HCT116 (cell line): ENCODE data around the gene DAPK1. TPM values are rescaled to one million over a fixed set of nuclear protein-coding genes. Genes with fewer than 3 reads are reported as not detected.

Source experiments
- ATAC-seq: fragments of 200-7000 bp; cut with Tn5 transposase; 2 replicates; pipeline ENCODE4 v1.9.1; 2020; ENCODE audit warnings: mild to moderate bottlenecking, moderate library complexity
- BruUV-seq: library from RNA; stranded (reverse); fragments of 400-500 nt; replicated peaks from 2 replicates; lab custom pipeline; 2021; lab: Mats Ljungman, UMichigan
- CTCF ChIA-PET: fragments of 300-600 bp; sonication (Branson Sonifier 250); formaldehyde crosslinking; loops from one replicate; lab custom pipeline; 2021; ENCODE audit warnings: antibody characterized with exemption; lab: Charles Lee
- POLR2A ChIA-PET: fragments of 300-600, 350-600 bp; sonication (Branson Sonifier 250); formaldehyde crosslinking; loops from one replicate; lab custom pipeline; 2021; ENCODE audit warnings: antibody characterized with exemption; lab: Charles Lee
- RAD21 ChIA-PET, 2 experiments: fragments of 300-600 bp; sonication (Branson Sonifier 250); formaldehyde crosslinking; loops; one replicate each; lab custom pipeline; 2023; ENCODE audit warnings: low total read pairs in 2 of 2; ENCODE audit not compliant: uncharacterized antibody in 2 of 2, unreplicated experiment in 2 of 2, low non-redundant PET in 1 of 2; lab: Charles Lee
- DNase-seq: peaks from one replicate; pipeline ENCODE4 v3.0.0-alpha.2; 2010; ENCODE audit warnings: low read depth, low spot score
- H2AFZ ChIP-seq: fragments of 200-600 bp; shearing (Covaris generic), sonication (generic); 2 replicates; pipeline ENCODE4 v1.6.1; 2017; ENCODE audit warnings: low read depth, mixed run types, mixed read lengths, antibody characterized with exemption, low read length; ENCODE audit not compliant: poor library complexity, severe bottlenecking
- H3K27ac ChIP-seq: 2 replicates; pipeline ENCODE4 v1.5.1; 2012; ENCODE audit warnings: low read depth, low read length
- H3K27me3 ChIP-seq: fragments of 200-600 bp; sonication (generic); 2 replicates; pipeline ENCODE4 v1.6.1; 2016; ENCODE audit warnings: mixed run types, low read length, mixed read lengths; ENCODE audit not compliant: insufficient read depth
- H3K36me3 ChIP-seq, 2 experiments: fragments of 200-500 bp in 1 of 2; fragments of 200-600 bp in 1 of 2; sonication (Bioruptor generic) in 1 of 2; sonication (generic) in 1 of 2; 2 replicates each; pipeline versions ENCODE4 v1.5.1 to v1.6.1; 2014 to 2016; ENCODE audit warnings: low read length in 2 of 2, inconsistent platforms in 1 of 2, mixed read lengths in 1 of 2, mixed run types in 1 of 2; ENCODE audit not compliant: insufficient read depth in 2 of 2, control insufficient read depth in 1 of 2
- H3K4me1 ChIP-seq, 2 experiments: fragments of 200-600 bp in 1 of 2; sonication (generic) in 1 of 2; 2 replicates each; pipeline versions ENCODE4 v1.5.1 to v1.6.1; 2012 to 2017; ENCODE audit warnings: low read length in 2 of 2, inconsistent platforms in 1 of 2, mild to moderate bottlenecking in 1 of 2, mixed read lengths in 1 of 2, mixed run types in 1 of 2, moderate library complexity in 1 of 2; ENCODE audit not compliant: insufficient read depth in 2 of 2, control insufficient read depth in 1 of 2
- H3K4me2 ChIP-seq: fragments of 200-600 bp; sonication (generic); 2 replicates; pipeline ENCODE4 v1.6.1; 2017; ENCODE audit warnings: mixed run types, low read length, mixed read lengths
- H3K4me3 ChIP-seq, 2 experiments: fragments of 200-600 bp in 1 of 2; sonication (generic) in 1 of 2; replicated peaks in 1 of 2; 2 replicates each; pipeline ENCODE4 v1.5.1; 2011 to 2016; ENCODE audit warnings: low read length in 2 of 2, control low read depth in 1 of 2, low read depth in 1 of 2, mild to moderate bottlenecking in 1 of 2, mixed read lengths in 1 of 2, mixed run types in 1 of 2
- H3K79me2 ChIP-seq: fragments of 200-600 bp; sonication (generic); 2 replicates; pipeline ENCODE4 v1.6.1; 2017; ENCODE audit warnings: mild to moderate bottlenecking, mixed run types, low read length, moderate library complexity, mixed read lengths; ENCODE audit not compliant: insufficient read depth
- H3K9ac ChIP-seq: fragments of 200-600 bp; sonication (generic); 2 replicates; pipeline ENCODE4 v1.6.1; 2016; ENCODE audit warnings: low read length, mixed read lengths
- H3K9me2 ChIP-seq: fragments of 200-600 bp; sonication (generic), shearing (Covaris generic); 2 replicates; pipeline ENCODE4 v1.6.1; 2017; ENCODE audit warnings: mixed run types, mild to moderate bottlenecking, moderate library complexity; ENCODE audit not compliant: insufficient read depth
- H3K9me3 ChIP-seq, 2 experiments: fragments of 200-500 bp in 1 of 2; fragments of 200-600 bp in 1 of 2; sonication (Bioruptor generic) in 1 of 2; sonication (generic) in 1 of 2; 2 replicates each; pipeline ENCODE4 v1.6.1; 2014 to 2017; ENCODE audit warnings: low read length in 2 of 2, mixed read lengths in 2 of 2, inconsistent platforms in 1 of 2, low read depth in 1 of 2, mild to moderate bottlenecking in 1 of 2, mixed run types in 1 of 2, moderate library complexity in 1 of 2; ENCODE audit not compliant: control insufficient read depth in 1 of 2, insufficient read depth in 1 of 2
- H4K20me1 ChIP-seq: fragments of 200-600 bp; sonication (generic), shearing (Covaris generic); 2 replicates; pipeline ENCODE4 v1.6.1; 2017; ENCODE audit warnings: mixed run types, mild to moderate bottlenecking, moderate library complexity; ENCODE audit not compliant: insufficient read depth
- ATF3 ChIP-seq: IDR thresholded peaks from 2 replicates; pipeline ENCODE4 v1.6.1; 2012
- CBX3 ChIP-seq: IDR thresholded peaks from 2 replicates; pipeline ENCODE4 v1.6.1; 2012; ENCODE audit warnings: low read depth
- CEBPB ChIP-seq: IDR thresholded peaks from 2 replicates; pipeline ENCODE4 v1.6.1; 2012; ENCODE audit warnings: low read depth
- CTCF ChIP-seq, 3 experiments: fragments of 200-600 bp in 1 of 3; sonication (generic) in 1 of 3; IDR thresholded peaks in 2 of 3; conservative IDR thresholded peaks in 1 of 3; 2 replicates each; pipeline ENCODE4 v1.5.1; 2012 to 2017; ENCODE audit warnings: low read depth in 2 of 3, low read length in 2 of 3, antibody characterized with exemption in 1 of 3, borderline replicate concordance in 1 of 3, control low read depth in 1 of 3, mild to moderate bottlenecking in 1 of 3, mixed read lengths in 1 of 3, mixed run types in 1 of 3, moderate library complexity in 1 of 3; ENCODE audit not compliant: insufficient read depth in 1 of 3
- EGR1 ChIP-seq: IDR thresholded peaks from 2 replicates; pipeline ENCODE4 v1.6.1; 2012; ENCODE audit warnings: low read depth
- ELF1 ChIP-seq: IDR thresholded peaks from 2 replicates; pipeline ENCODE4 v1.6.1; 2012; ENCODE audit warnings: low read depth, borderline replicate concordance
- EZH2phosphoT487 ChIP-seq: fragments of 200-600 bp; IDR thresholded peaks from 2 replicates; pipeline ENCODE4 v1.6.1; 2018; ENCODE audit warnings: antibody characterized with exemption, borderline replicate concordance
- FOSL1 ChIP-seq: IDR thresholded peaks from 2 replicates; pipeline ENCODE4 v1.6.1; 2012; ENCODE audit warnings: low read depth
- JUND ChIP-seq: IDR thresholded peaks from 2 replicates; pipeline ENCODE4 v1.6.1; 2012
- POLR2A ChIP-seq: IDR thresholded peaks from 2 replicates; pipeline ENCODE4 v1.7.0; 2011; ENCODE audit warnings: borderline replicate concordance; ENCODE audit not compliant: insufficient read depth, insufficient read length; ENCODE audit errors: extremely low read depth
- POLR2AphosphoS5 ChIP-seq: IDR thresholded peaks from 2 replicates; pipeline ENCODE4 v1.6.1; 2011; ENCODE audit warnings: mild to moderate bottlenecking, low read depth, low read length, moderate library complexity
- RAD21 ChIP-seq: IDR thresholded peaks from 2 replicates; pipeline ENCODE4 v1.6.1; 2012; ENCODE audit warnings: low read depth, mild to moderate bottlenecking
- SIN3A ChIP-seq: IDR thresholded peaks from 2 replicates; pipeline ENCODE4 v1.6.1; 2012; ENCODE audit warnings: low read depth
- TCF7L2 ChIP-seq: IDR thresholded peaks from 2 replicates; pipeline ENCODE4 v1.7.0; 2011; ENCODE audit warnings: borderline replicate concordance, inconsistent platforms; ENCODE audit not compliant: insufficient read depth, insufficient read length; ENCODE audit errors: extremely low read depth
- YY1 ChIP-seq: IDR thresholded peaks from 2 replicates; pipeline ENCODE4 v1.6.1; 2011; ENCODE audit warnings: low read length, low read depth, moderate library complexity, mild to moderate bottlenecking; ENCODE audit not compliant: insufficient replicate concordance; ENCODE audit errors: extremely low read depth
- ZFX ChIP-seq: fragments of 450-650 bp; IDR thresholded peaks from 2 replicates; pipeline ENCODE4 v1.6.1; 2017
- intact Hi-C: fragments of 100-400 bp; cut with micrococcal nuclease; formaldehyde crosslinking; loops from 2 replicates; pipeline ENCODE4 v1.10.0; 2022
- total RNA-seq: library from RNA; stranded (reverse); gene quantifications from one replicate; pipeline ENCODE4 v1.2.1, GENCODE V29; 2021; ENCODE audit not compliant: unreplicated experiment

Gene DAPK1
- total RNA-seq, 1 experiment from 2014 or later: 5.6 TPM

GRCh38 chr9:87641067-87641466 is 143.4 kb downstream of the DAPK1 start:
- H3K9me2 ChIP-seq: no peaks in the 10 kb centered on the region
- no peak for DNase-seq
- ChIA-PET CTCF (interaction anchor here (1.6 kb wide), 1 partner anchor 22 kb away, joined by 3 read pairs; no protein-coding TSS in a partner anchor), POLR2A (no interaction called here), RAD21 (no interaction called here)
- H3K4me1 ChIP-seq: no peaks in the 10 kb centered on the region
- intact Hi-C loops: no loop called here
- no peaks in the 10 kb centered on the region for H3K79me2 ChIP-seq
- H2AFZ ChIP-seq: no peak overlapping the region
- no TSS peak for BruUV-seq
- ATAC-seq: no peak
- no peak overlapping the region for H3K4me3 ChIP-seq
- H3K9ac ChIP-seq: no peak overlapping the region
- H3K27me3 ChIP-seq: no peaks in the 10 kb centered on the region
- TF ChIP-seq CEBPB (no peak), FOSL1 (no peak), RAD21 (no peak), YY1 (no peak), ZFX (no peak), ATF3 (no peak), ELF1 (no peak)
- no peaks in the 10 kb centered on the region for H3K36me3 ChIP-seq
- no peaks in the 10 kb centered on the region for H3K9me3 ChIP-seq
- H3K27ac ChIP-seq: no peak overlapping the region
- H4K20me1 ChIP-seq: no peaks in the 10 kb centered on the region
- H3K4me2 ChIP-seq: no peak overlapping the region

- POLR2A ChIA-PET: no interaction called here
- CTCF ChIA-PET: no interaction called here
- Histone ChIP-seq H3K79me2 (no peaks in the 10 kb centered on the region), H3K9ac (no peak overlapping the region), H3K9me2 (no peaks in the 10 kb centered on the region), H3K4me2 (no peak overlapping the region), H3K36me3 (no peaks in the 10 kb centered on the region), H3K4me1 (no peaks in the 10 kb centered on the region), H4K20me1 (no peaks in the 10 kb centered on the region), H2AFZ (no peak overlapping the region), H3K9me3 (no peaks in the 10 kb centered on the region), H3K27ac (no peak overlapping the region), H3K4me3 (no peak overlapping the region), H3K27me3 (no peaks in the 10 kb centered on the region)
- BruUV-seq: no TSS peak
- RAD21 ChIA-PET: no interaction called here
- DNase-seq (no peak), ATAC-seq (no peak)
- TF ChIP-seq SIN3A (no peak), JUND (no peak), YY1 (no peak), CBX3 (no peak), EGR1 (no peak), ELF1 (no peak), POLR2AphosphoS5 (no peak), CTCF (IDR thresholded peaks at IDR 0.05 in 2 of 3, conservative IDR thresholded peaks at IDR 0.05 in 1 of 3; ENCODE audit: borderline replicate concordance in 1 of 3, insufficient read depth in 1 of 3, low read depth in 2 of 3, low read length in 2 of 3) (no peak), POLR2A (no peak), TCF7L2 (no peak), EZH2phosphoT487 (no peak)
- intact Hi-C loops: no loop called here
These were observed 144.9 kb downstream of the DAPK1 start for GRCh38 chr9:87642330-87643106.
